SU-DHL-6 (cell line): ENCODE results near the gene SCAMP2.
A peak's percentile ranks its signal among the peaks of the same experiment; 100 is the strongest.

Experiments
- H2AFZ ChIP-seq: fragments of 200-600 bp; sonication (generic); 2 replicates; pipeline ENCODE4 v1.6.1; 2014; ENCODE audit warnings: low read depth, mild to moderate bottlenecking, moderate library complexity, mixed read lengths, antibody characterized with exemption, low read length; ENCODE audit not compliant: severe bottlenecking
- H3F3A ChIP-seq: fragments of 200-600 bp; shearing (Covaris generic); 2 replicates; pipeline ENCODE4 v1.6.0; 2016; ENCODE audit warnings: antibody characterized with exemption, mild to moderate bottlenecking; ENCODE audit not compliant: insufficient read depth
- H3K27ac ChIP-seq: fragments of 200-600 bp; sonication (generic); 2 replicates; pipeline ENCODE4 v1.5.1; 2016; ENCODE audit warnings: low read depth, mild to moderate bottlenecking, low read length, moderate library complexity, mixed read lengths
- H3K27me3 ChIP-seq: fragments of 200-600 bp; sonication (generic), shearing (Covaris generic); 2 replicates; pipeline ENCODE4 v1.6.0; 2014; ENCODE audit warnings: mild to moderate bottlenecking, low read length
- H3K36me3 ChIP-seq: fragments of 200-600 bp; sonication (generic); 2 replicates; pipeline ENCODE4 v1.6.1; 2014; ENCODE audit warnings: mild to moderate bottlenecking, low read length, mixed read lengths
- H3K4me2 ChIP-seq: fragments of 300-600, 200-600 bp; shearing (Covaris generic), sonication (generic); 2 replicates; pipeline ENCODE4 v1.6.0; 2014; ENCODE audit warnings: low read length, low read depth, mild to moderate bottlenecking; ENCODE audit not compliant: poor library complexity, severe bottlenecking
- H3K4me3 ChIP-seq: fragments of 200-600 bp; sonication (generic); 2 replicates; pipeline ENCODE4 v1.5.1; 2014; ENCODE audit warnings: antibody characterized with exemption, low read length, mild to moderate bottlenecking, mixed read lengths; ENCODE audit not compliant: insufficient read depth, poor library complexity, severe bottlenecking
- H3K79me2 ChIP-seq: fragments of 200-600 bp; sonication (generic); 2 replicates; pipeline ENCODE4 v1.6.1; 2014; ENCODE audit warnings: mild to moderate bottlenecking, low read length, moderate library complexity; ENCODE audit not compliant: insufficient read depth
- H3K9ac ChIP-seq: fragments of 200-600 bp; sonication (generic); 2 replicates; pipeline ENCODE4 v1.7.0; 2014; ENCODE audit warnings: mild to moderate bottlenecking, low read length
- H3K9me2 ChIP-seq: fragments of 200-600 bp; sonication (generic); replicated peaks from 2 replicates; pipeline ENCODE4 v1.6.1; 2014; ENCODE audit warnings: low read length; ENCODE audit not compliant: insufficient read depth
- H3K9me3 ChIP-seq: fragments of 200-600 bp; sonication (generic); 2 replicates; pipeline ENCODE4 v1.6.1; 2014; ENCODE audit warnings: low read length, mixed read lengths; ENCODE audit not compliant: insufficient read depth
- H4K20me1 ChIP-seq: fragments of 200-600 bp; sonication (generic); 2 replicates; pipeline ENCODE4 v1.6.1; 2014; ENCODE audit warnings: low read depth, mild to moderate bottlenecking, antibody characterized with exemption, low read length, moderate library complexity, mixed read lengths
- CTCF ChIP-seq: fragments of 200-600 bp; sonication (generic); IDR thresholded peaks from one replicate; pipeline ENCODE4 v1.5.1; 2017; ENCODE audit warnings: antibody characterized with exemption, mild to moderate bottlenecking, low read length, moderate library complexity; ENCODE audit not compliant: insufficient read depth, poor library complexity, severe bottlenecking
- EZH2phosphoT487 ChIP-seq: fragments of 200-600 bp; sonication (generic), shearing (Covaris generic); conservative IDR thresholded peaks from 2 replicates; pipeline ENCODE4 v1.6.1; 2018; ENCODE audit warnings: mild to moderate bottlenecking, antibody characterized with exemption, low read length, moderate library complexity, mixed read lengths

SCAMP2 gene

GRCh38 chr15:74799856-74800558, 73.2 kb downstream of the SCAMP2 start:
- peak; percentile 90 for TF ChIP-seq CTCF
- TF ChIP-seq EZH2phosphoT487: no peak
- Histone ChIP-seq H3K9ac (0 out of 2 replicates have a peak overlapping the region, but pooled peaks have one; percentile 6), H3K9me2 (no peaks in the 10 kb centered on the region), H4K20me1 (no peaks in the 10 kb centered on the region), H3K36me3 (peaks cover 28% of the 10 kb centered on the region), H3K27ac (peak overlapping the region; percentile 68), H3F3A (peaks cover 24% of the 10 kb centered on the region; the same call in 1 of the 2 replicates), H3K79me2 (peaks cover 32% of the 10 kb centered on the region), H3K27me3 (no peaks in the 10 kb centered on the region), H3K9me3 (no peaks in the 10 kb centered on the region), H3K4me3 (no peak overlapping the region), H3K4me2 (peak overlapping the region; percentile 8), H2AFZ (no peak overlapping the region)

GRCh38 chr15:74799255-74799855, 73.8 kb downstream of the SCAMP2 start:
- H3K36me3 ChIP-seq: peaks cover 27% of the 10 kb centered on the region
- H3K4me3 ChIP-seq: no peak overlapping the region
- 0 out of 2 replicates have a peak overlapping the region, but pooled peaks have one; percentile 6 for H3K9ac ChIP-seq
- peak overlapping the region; percentile 68 for H3K27ac ChIP-seq
- peaks cover 23% of the 10 kb centered on the region; the same call in 1 of the 2 replicates for H3F3A ChIP-seq
- H3K27me3 ChIP-seq: no peaks in the 10 kb centered on the region
- no peaks in the 10 kb centered on the region for H3K9me2 ChIP-seq
- H2AFZ ChIP-seq: no peak overlapping the region
- peaks cover 39% of the 10 kb centered on the region for H3K79me2 ChIP-seq
- H3K4me2 ChIP-seq: peak overlapping the region; percentile 8
- no peak for TF ChIP-seq EZH2phosphoT487
- no peak for TF ChIP-seq CTCF
- H3K9me3 ChIP-seq: no peaks in the 10 kb centered on the region
- H4K20me1 ChIP-seq: no peaks in the 10 kb centered on the region

- peak overlapping the region; percentile 21 for H3K4me2 ChIP-seq
- peaks cover 46% of the 10 kb centered on the region for H3K79me2 ChIP-seq
- H3K4me3 ChIP-seq: no peak overlapping the region
- no peaks in the 10 kb centered on the region for H3K9me2 ChIP-seq
- no peak overlapping the region for H2AFZ ChIP-seq
- no peaks in the 10 kb centered on the region for H3K27me3 ChIP-seq
- peaks cover 16% of the 10 kb centered on the region; the same call in 1 of the 2 replicates for H3F3A ChIP-seq
- peaks cover 20% of the 10 kb centered on the region for H3K36me3 ChIP-seq
- H3K9ac ChIP-seq: 0 out of 2 replicates have a peak overlapping the region, but pooled peaks have one; percentile 14
- no peaks in the 10 kb centered on the region for H3K9me3 ChIP-seq
- TF ChIP-seq CTCF: no peak
- no peak for TF ChIP-seq EZH2phosphoT487
- peak overlapping the region; percentile 68 for H3K27ac ChIP-seq
- H4K20me1 ChIP-seq: no peaks in the 10 kb centered on the region
These were observed 74.5 kb downstream of the SCAMP2 start for GRCh38 chr15:74798388-74799254.
